B cell (primary cell): ENCODE results near the gene USP48. TPM values are rescaled to one million over a fixed set of nuclear protein-coding genes. Genes with fewer than 3 reads are reported as not detected.

Experiments
- ATAC-seq: fragments of 200-7000 bp; cut with Tn5 transposase; one replicate; pipeline ENCODE4 v1.10.0; 2021; ENCODE audit warnings: low read depth, mild to moderate bottlenecking, moderate number of reproducible peaks, moderate library complexity
- CTCF ChIA-PET: fragments of 350-600 bp; sonication (Branson Sonifier 250); formaldehyde crosslinking; loops from one replicate; lab custom pipeline; 2021; ENCODE audit warnings: antibody characterized with exemption, inconsistent platforms; lab: Charles Lee
- POLR2A ChIA-PET: fragments of 350-600 bp; sonication (Branson Sonifier 250); formaldehyde crosslinking; loops from one replicate; lab custom pipeline; 2021; ENCODE audit warnings: antibody characterized with exemption; lab: Charles Lee
- DNase-seq: peaks from one replicate; pipeline ENCODE4 v3.0.0; 2013
- H2AFZ ChIP-seq: 2 replicates; pipeline ENCODE4 v1.6.1; 2012; ENCODE audit warnings: mild to moderate bottlenecking, low read depth, low read length; ENCODE audit not compliant: insufficient read depth, poor library complexity, severe bottlenecking
- H3K27ac ChIP-seq, 2 donors: 1 replicate in 1 of 2; 2 replicates in 1 of 2; pipeline ENCODE4 v1.5.1; 2012 to 2013; ENCODE audit warnings: low read length in 2 of 2, mild to moderate bottlenecking in 2 of 2, moderate library complexity in 1 of 2
- H3K27me3 ChIP-seq, 4 experiments: fragments of 200-600 bp in 1 of 4; sonication (generic) in 1 of 4; replicated peaks in 1 of 4; 1 replicate in 2 of 4; 2 replicates in 2 of 4; pipeline versions ENCODE4 v1.6.1 to v1.7.0; 2013 to 2016; ENCODE audit warnings: low read length in 3 of 4, mild to moderate bottlenecking in 2 of 4, mixed read lengths in 1 of 4, moderate library complexity in 1 of 4; ENCODE audit not compliant: insufficient read depth in 4 of 4, control insufficient read depth in 3 of 4; ENCODE audit errors: control extremely low read depth in 1 of 4
- H3K36me3 ChIP-seq, 2 experiments: replicated peaks in 1 of 2; 1 replicate in 1 of 2; 2 replicates in 1 of 2; pipeline versions ENCODE4 v1.6.1 to v1.7.1; 2013; ENCODE audit warnings: low read length in 1 of 2; ENCODE audit not compliant: insufficient read depth in 2 of 2, control insufficient read depth in 1 of 2; ENCODE audit errors: control extremely low read depth in 1 of 2, extremely low read depth in 1 of 2
- H3K4me1 ChIP-seq, 2 donors: fragments of 200-600 bp in 1 of 2; sonication (generic) in 1 of 2; 1 replicate in 1 of 2; 2 replicates in 1 of 2; pipeline versions ENCODE4 v1.5.1 to v1.6.1; 2013 to 2017; ENCODE audit warnings: low read length in 2 of 2; ENCODE audit not compliant: control insufficient read depth in 2 of 2, insufficient read depth in 2 of 2
- H3K4me2 ChIP-seq: replicated peaks from 2 replicates; pipeline ENCODE3; 2012; ENCODE audit warnings: mild to moderate bottlenecking, low read depth, low read length; ENCODE audit not compliant: poor library complexity, severe bottlenecking
- H3K4me3 ChIP-seq, 5 experiments: fragments of 200-600 bp in 1 of 5; sonication (generic) in 1 of 5; 1 replicate in 3 of 5; 2 replicates in 2 of 5; pipeline versions ENCODE4 v1.5.1 to v1.7.0; 2011 to 2016; ENCODE audit warnings: low read length in 4 of 5, mild to moderate bottlenecking in 4 of 5, low read depth in 2 of 5, control low read depth in 1 of 5, moderate library complexity in 1 of 5; ENCODE audit not compliant: insufficient read depth in 1 of 5; ENCODE audit errors: control extremely low read depth in 1 of 5, extremely low read depth in 1 of 5
- H3K79me2 ChIP-seq: fragments of 200-600 bp; sonication (generic); one replicate; pipeline ENCODE4 v1.6.0; 2016; ENCODE audit warnings: low read length; ENCODE audit not compliant: control insufficient read depth, insufficient read depth
- H3K9ac ChIP-seq: fragments of 200-600 bp; sonication (generic); 2 replicates; pipeline ENCODE4 v1.6.1; 2017; ENCODE audit warnings: mild to moderate bottlenecking, low read length, moderate library complexity
- H3K9me3 ChIP-seq, 3 donors: one replicate each; pipeline versions ENCODE4 v1.6.1 to v1.7.1; 2013; ENCODE audit warnings: low read length in 2 of 3; ENCODE audit not compliant: control insufficient read depth in 2 of 3, insufficient read depth in 1 of 3; ENCODE audit errors: control extremely low read depth in 1 of 3
- H4K20me1 ChIP-seq: 2 replicates; pipeline ENCODE4 v1.6.0; 2012; ENCODE audit warnings: mild to moderate bottlenecking, low read length; ENCODE audit not compliant: insufficient read depth, control insufficient read depth, poor library complexity, severe bottlenecking
- H3K27ac Mint-ChIP-seq: one replicate; pipeline ENCODE4 v1.8.0; 2021; ENCODE audit warnings: mixed read lengths
- H3K27me3 Mint-ChIP-seq: one replicate; pipeline ENCODE4 v1.8.0; 2021; ENCODE audit warnings: mixed read lengths
- H3K4me1 Mint-ChIP-seq: one replicate; pipeline ENCODE4 v1.8.0; 2021; ENCODE audit warnings: mixed read lengths
- H3K4me3 Mint-ChIP-seq: one replicate; pipeline ENCODE4 v1.8.0; 2021; ENCODE audit warnings: mixed read lengths
- H3K9me3 Mint-ChIP-seq: one replicate; pipeline ENCODE4 v1.8.0; 2022; ENCODE audit warnings: mixed read lengths; ENCODE audit not compliant: insufficient read depth
- CTCF ChIP-seq: fragments of 200-600 bp; IDR thresholded peaks from one replicate; pipeline ENCODE4 v1.8.0; 2022; ENCODE audit warnings: antibody characterized with exemption, mild to moderate bottlenecking
- EZH2 ChIP-seq: IDR thresholded peaks from 2 replicates; pipeline ENCODE4 v1.6.1; 2012; ENCODE audit warnings: borderline replicate concordance, low read depth, mild to moderate bottlenecking, moderate library complexity, low read length; ENCODE audit not compliant: insufficient read depth, poor library complexity, severe bottlenecking
- WGBS: methylation state at CpG from one replicate; pipeline ENCODE4 v1.1.5; 2013; ENCODE audit warnings: missing lambda C conversion rate; ENCODE audit not compliant: insufficient coverage; 5-methylcytosine and 5-hydroxymethylcytosine counted together
- intact Hi-C: fragments of 100-400 bp; cut with micrococcal nuclease; formaldehyde crosslinking; loops from one replicate; pipeline ENCODE4 v1.10.0; 2022
- polyA plus RNA-seq: library from polyadenylated mRNA; depleted of rRNA; stranded (reverse); fragments of >200 nt; gene quantifications from 2 replicates; pipeline ENCODE4 v1.2.3, GENCODE V29; 2012
- total RNA-seq, 2 donors: library from RNA; stranded (reverse); fragments of 120-200 nt in 1 of 2; gene quantifications; 1 replicate in 1 of 2; 2 replicates in 1 of 2; pipeline versions ENCODE4 v1.2.3 to v1.2.4, GENCODE V29; 2013 to 2022

The USP48 gene
- total and polyA plus RNA-seq, 2 donors (not counting 1 experiment from before 2014, with no cell fraction given): 21.2 to 135 TPM

DNA sequence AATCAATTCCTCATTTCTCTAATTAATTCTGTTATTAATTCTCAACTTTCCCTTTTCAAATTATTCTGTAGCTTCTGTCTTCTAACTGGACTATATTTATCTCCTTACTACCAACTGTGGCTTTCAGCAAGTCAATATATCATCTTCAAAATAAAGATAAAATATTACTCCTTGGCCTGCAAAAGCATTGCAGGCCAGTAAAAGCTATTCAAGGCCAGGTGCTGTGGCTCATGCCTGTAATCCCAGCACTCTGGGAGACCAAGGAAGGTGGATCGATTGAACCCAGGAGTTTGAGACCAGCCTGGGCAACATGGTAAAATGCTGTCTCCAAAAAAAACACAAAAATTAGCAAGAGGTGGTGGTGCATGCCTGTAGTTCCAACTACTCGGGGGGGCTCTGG is 27.9 kb downstream of the USP48 start:
- Histone ChIP-seq H3K27me3 (no peaks in the 10 kb centered on the region), H2AFZ (no peak overlapping the region), H3K4me1 (peaks cover 0 to 4% of the 10 kb centered on the region in 2 donors), H3K4me2 (no peak overlapping the region), H3K4me3 (no peak overlapping the region), H3K27ac (no peak overlapping the region), H3K9me3 (no peaks in the 10 kb centered on the region), H3K9ac (no peak overlapping the region), H4K20me1 (peaks cover 33% of the 10 kb centered on the region), H3K79me2 (peaks cover 75% of the 10 kb centered on the region), H3K36me3 (peaks cover 4 to 51% of the 10 kb centered on the region in 2 experiments)
- Mint-ChIP-seq H3K4me1 (peaks cover 22% of the 10 kb centered on the region), H3K27me3 (no peaks in the 10 kb centered on the region), H3K27ac (no peak overlapping the region), H3K9me3 (no peaks in the 10 kb centered on the region), H3K4me3 (no peak overlapping the region)
- 100% methylated on average over 1 of the region's 2 CpGs for WGBS
- CTCF ChIA-PET: interaction anchor here (1.5 kb wide), 1 partner anchor 12 kb away, joined by 3 read pairs; no protein-coding TSS in a partner anchor
- ATAC-seq (no peak), DNase-seq (no peak)
- intact Hi-C loops: no loop called here
- POLR2A ChIA-PET: no interaction called here
- TF ChIP-seq CTCF: no peak
- TF ChIP-seq EZH2: no peak

DNA sequence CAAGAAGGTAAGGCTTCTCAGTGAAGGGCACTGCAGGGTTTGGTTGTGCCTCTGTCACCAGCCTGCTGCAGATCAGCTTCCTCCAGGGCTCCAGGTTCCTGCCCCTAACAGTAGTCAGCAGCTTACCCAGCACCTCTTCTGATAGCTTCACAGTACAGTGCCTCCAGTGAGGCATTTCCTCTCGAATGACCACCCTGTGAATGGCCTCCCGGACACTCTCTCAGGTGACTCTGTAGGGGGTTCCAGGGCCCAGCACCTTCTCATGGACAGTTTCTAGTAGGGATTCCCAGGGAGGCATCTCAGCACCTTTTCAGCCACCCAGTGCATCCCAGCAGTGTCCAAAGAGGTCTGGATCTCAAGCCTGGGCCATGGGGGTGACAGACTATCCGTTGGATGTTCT is 28.4 kb downstream of the USP48 start:
- Mint-ChIP-seq H3K27me3 (no peaks in the 10 kb centered on the region), H3K4me3 (no peak overlapping the region), H3K9me3 (no peaks in the 10 kb centered on the region), H3K4me1 (peaks cover 17% of the 10 kb centered on the region), H3K27ac (no peak overlapping the region)
- Histone ChIP-seq H3K4me3 (no peak overlapping the region), H3K36me3 (peaks cover 5 to 55% of the 10 kb centered on the region in 2 experiments), H3K9ac (no peak overlapping the region), H4K20me1 (peaks cover 33% of the 10 kb centered on the region), H3K27ac (no peak overlapping the region), H3K9me3 (no peaks in the 10 kb centered on the region), H3K4me2 (no peak overlapping the region), H3K4me1 (peaks cover 0 to 4% of the 10 kb centered on the region in 2 donors), H2AFZ (no peak overlapping the region), H3K79me2 (peaks cover 71% of the 10 kb centered on the region), H3K27me3 (no peaks in the 10 kb centered on the region)
- 92% methylated on average over 2 of the region's 3 CpGs for WGBS
- ATAC-seq: no peak
- TF ChIP-seq EZH2 (no peak), CTCF (no peak)
- POLR2A ChIA-PET: no interaction called here
- intact Hi-C loops: no loop called here
- CTCF ChIA-PET: interaction anchor here (1.3 to 1.5 kb wide), 2 partner anchors 13 to 285 kb away, joined by 3 read pairs; no protein-coding TSS in a partner anchor
- DNase-seq: no peak
